ENCODE data around the gene SSH3.

Gene SSH3

DNA sequence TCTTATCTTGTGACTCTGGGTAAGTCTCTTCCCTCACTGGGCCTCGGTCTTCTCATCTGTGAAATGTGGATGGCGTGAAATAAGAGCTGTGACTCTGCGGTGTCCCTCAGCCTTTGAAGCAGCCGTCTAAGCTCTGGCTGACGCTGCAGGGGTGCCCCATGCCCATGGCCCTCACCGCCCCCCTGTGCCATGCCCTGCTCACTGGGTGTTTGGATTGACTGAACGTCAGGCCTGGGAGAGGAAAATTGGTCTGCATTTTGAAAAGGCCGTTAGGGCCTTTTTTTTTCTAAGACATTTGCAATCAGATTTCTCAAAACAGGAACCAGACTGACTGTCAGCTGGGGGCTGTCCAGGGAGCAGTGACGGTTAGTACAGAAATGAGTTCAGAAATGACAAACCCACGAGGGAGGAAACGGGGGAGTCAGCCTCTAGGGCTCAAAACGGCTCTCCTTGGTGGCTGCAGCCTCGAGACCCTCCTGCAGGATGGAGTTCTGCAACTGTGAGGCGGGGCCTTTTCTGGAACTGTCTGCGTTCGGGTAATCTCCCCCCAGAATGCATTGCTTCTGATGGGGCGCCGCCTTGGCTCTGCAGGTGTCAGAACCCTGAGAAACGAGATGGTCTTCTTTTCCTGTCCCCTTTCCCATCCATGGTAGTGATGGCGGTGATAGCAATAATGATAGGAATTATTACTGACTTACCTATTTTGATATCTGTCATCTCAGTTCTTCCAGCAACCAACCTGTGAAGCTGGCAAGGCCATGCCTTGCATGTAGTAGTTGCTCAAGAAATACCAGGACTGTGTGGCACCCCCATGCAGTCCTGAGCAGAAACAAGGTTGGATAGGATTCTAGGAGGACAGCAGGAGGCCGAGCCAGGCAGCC lies 35.0 kb upstream of the SSH3 start:
- no peak for DNase-seq

DNA sequence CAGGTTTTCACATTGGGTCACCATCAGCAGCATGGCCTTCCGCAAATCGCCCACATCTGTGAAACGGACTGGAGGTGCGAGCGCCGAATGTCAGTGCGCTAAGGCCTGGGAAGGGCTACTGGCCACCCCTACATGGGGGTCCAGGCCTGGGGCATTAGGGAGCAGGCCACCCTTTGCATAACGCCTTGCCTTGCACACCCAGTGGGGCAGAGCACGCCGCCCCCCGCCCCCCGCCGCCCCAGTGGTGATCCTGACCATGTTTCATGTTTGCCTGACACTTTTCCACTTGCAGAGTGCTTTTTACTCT lies 34.4 kb upstream of the SSH3 start:
- no peak for DNase-seq

- no peak for DNase-seq
Observed at GRCh38 chr11:67269401-67270255, 33.7 kb upstream of the SSH3 start.

GRCh38 chr11:67270256-67271204 lies 32.8 kb upstream of the SSH3 start:
- no peak for DNase-seq

DNA sequence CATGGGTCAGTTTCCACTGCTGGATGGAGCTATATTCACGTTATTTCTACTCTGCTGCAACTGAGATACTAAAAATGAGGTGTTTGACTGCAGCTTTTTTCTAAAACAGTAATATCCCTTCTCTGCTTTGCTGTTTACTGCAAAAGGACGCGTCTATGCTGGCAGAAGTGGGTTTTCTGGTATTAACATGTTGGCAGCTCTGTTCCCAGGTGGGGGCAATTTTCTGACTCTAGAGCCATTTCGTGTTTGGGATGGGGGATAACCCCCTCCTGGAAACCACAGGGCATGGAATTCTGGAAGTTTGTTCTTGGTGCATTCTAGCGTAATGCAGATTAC lies 32.2 kb upstream of the SSH3 start:
- no peak for DNase-seq

DNA sequence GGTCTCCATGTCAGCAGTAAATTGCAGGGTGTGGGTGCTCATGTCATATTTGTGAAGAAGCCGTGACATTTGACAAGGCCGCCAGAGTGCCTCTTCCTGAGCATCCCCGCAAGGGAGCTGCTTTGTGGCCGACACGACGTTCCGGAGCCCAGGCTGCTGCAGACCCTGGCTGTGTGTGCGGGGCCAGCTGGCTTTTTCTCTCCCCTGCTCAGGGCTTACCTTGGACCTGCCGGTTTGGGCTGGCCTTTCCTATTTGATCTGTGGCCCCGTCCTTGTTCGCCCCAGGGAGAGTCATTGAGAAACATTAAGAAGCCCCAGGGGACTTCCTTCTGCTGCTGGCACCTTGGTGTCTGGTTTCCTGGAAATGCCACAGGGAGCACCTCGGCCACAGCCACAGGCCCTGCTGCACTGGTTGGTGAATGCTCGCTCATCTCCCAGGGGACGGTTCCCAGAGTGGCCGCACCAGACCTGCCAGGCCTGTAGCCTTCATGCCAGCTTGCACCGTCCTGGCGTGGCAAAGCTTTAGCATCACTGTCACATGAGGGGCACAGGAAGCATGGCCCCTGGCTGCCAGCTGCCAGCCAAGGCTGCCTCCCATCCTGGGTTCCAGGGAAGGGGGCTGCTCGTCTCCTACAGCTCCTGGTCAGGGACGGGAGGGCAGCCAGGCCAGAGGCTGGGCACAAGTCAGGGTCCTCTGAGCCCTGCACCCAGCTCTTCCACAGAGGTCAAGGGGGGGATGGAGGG lies 31.6 kb upstream of the SSH3 start:
- DNase-seq: no peak

DNA sequence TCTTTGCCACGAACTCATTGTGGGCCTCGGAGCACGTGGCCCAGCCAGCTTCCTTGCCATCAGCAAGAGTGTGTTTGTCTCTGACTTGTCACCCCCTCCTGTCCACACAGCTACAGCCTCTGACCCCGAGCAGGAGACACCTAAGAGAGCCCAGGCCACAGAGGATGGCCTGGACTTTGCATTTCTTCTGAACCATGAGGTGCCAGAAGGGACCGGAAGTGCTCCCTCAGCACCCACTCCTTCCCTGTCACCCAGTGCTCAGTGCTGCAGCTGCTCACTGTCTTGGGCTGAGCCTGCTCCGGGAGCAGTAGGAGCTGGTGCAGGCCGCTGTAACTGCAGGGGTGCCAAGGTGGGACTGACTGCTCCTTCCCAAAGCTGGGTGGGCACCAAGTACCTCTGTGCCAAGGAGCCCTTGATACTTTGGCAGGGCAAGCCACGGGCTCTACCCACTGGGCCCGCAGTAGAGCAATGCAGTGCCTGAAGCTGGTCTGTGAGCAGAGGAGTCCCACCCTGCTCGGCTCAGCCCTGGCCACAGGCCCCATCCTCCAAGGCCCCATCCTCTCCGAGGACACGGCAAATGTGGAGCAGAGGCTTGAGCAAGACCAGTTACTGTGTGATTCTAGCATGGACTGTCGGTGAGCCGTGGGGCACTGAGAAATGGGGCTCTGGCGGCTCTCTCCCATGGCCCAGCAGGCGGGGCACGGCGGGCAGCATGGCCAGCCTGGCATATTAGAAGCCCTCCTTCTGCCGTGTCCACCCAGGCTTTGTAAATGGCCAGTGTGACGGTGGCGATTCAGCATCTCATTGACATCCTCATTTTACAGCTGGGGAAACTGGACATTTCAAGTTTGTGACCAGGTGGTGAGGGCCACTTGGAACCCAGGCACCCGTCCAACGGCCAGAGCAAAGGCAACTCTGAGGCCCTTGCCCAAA lies 30.7 kb upstream of the SSH3 start:
- DNase-seq: no peak

DNA sequence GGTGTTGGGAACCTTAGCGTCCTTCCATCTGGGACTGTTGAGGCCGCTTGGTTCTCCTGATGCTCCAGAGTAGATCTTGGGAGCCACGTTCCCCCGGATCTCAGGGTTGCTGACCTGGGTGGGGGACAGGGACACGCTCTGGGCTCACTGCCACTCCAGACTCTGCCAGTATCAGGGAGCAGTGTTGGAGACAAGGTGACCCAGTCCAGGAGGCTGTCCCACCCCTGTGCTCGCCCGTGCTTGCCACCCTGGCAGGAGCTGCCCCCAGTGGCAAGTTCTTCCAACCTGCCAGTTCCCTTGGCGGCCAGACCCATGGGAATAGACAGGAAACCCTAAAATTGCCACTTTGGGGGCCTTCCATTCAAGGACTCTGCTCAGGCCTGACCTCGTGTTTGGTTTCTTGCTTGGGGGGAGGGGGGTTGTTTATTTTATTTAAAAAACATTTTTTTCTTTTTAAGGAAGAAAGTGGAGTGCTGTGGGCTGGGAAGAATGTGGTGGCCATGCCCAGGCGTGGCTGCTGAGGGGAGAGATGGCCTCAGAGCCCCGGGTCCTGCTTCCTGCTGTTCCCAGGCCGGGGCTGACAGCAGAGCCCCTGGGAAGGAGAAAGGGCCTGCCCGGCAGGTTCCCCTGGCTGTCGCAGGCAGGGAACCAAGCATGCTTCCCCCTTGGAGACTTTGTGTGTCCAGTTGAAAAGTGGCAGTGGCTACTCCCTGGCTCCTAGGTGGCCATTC lies 29.9 kb upstream of the SSH3 start:
- DNase-seq: no peak

GRCh38 chr11:67274768-67275605 lies 28.3 kb upstream of the SSH3 start:
- DNase-seq: no peak

GRCh38 chr11:67275606-67276409 lies 27.5 kb upstream of the SSH3 start:
- DNase-seq: no peak

- DNase-seq: no peak
Observed at GRCh38 chr11:67276781-67277230, 26.5 kb upstream of the SSH3 start.

GRCh38 chr11:67277231-67277961 lies 25.9 kb upstream of the SSH3 start:
- DNase-seq: no peak

- DNase-seq: no peak
Observed at GRCh38 chr11:67278135-67278938, 25.0 kb upstream of the SSH3 start.

DNA sequence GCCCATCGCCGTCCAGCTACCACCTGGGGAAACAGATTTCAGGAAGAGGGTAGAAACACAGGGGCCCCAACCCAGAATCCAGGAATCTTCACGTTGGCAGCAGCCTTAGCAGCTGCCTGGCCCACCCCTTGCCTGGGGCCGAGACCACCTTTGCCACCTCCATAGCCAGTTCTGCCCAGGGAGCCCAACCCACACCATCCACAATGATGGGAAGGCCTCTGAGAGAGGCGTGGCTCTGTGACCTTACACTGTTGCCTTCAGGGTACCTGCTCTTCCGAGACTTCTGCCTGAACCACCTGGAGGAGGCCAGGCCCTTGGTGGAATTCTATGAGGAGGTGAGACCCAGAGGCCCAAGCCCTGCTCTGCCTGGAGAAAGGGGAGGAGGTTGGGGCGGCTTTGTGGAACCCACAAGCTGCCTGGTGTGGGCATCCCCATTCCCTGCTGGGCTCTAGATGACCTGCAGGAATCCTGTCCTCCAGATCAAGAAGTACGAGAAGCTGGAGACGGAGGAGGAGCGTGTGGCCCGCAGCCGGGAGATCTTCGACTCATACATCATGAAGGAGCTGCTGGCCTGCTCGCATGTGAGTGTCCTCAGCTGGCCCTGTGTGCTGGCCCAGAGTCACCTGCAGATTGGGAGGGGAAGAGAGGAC lies 24.3 kb upstream of the SSH3 start:
- no peak for DNase-seq

DNA sequence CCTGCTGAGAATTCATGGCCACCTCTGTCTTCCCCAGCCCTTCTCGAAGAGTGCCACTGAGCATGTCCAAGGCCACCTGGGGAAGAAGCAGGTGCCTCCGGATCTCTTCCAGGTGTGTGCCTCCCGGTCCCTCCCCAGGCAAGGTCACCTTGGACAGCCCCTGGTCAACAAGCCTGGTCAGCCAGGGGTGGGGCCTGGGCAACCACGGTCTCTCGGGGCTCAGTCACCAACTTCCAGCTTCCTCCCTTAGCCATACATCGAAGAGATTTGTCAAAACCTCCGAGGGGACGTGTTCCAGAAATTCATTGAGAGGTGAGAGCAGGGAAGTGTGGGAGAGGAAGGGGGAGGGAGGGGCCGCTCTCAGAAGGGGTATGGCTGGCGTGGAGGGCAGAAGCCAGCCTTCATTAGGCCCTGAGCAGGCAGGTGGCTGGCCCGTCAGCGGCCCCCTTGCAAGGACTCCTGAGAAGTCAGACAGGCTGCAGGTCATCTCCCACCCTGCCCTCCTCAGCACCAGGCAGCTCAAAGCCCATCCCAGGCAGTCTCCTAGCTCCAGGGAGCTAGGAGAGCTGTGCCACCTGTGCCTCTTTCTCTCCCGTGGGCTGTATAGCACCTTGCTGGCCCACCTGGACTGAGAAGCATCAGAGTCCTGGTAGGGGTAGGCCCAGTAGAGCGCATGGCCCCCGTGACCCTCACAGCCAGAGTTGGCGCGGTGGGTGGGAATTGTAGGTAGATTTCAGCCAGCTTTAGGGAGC lies 23.6 kb upstream of the SSH3 start:
- no peak for DNase-seq

DNA sequence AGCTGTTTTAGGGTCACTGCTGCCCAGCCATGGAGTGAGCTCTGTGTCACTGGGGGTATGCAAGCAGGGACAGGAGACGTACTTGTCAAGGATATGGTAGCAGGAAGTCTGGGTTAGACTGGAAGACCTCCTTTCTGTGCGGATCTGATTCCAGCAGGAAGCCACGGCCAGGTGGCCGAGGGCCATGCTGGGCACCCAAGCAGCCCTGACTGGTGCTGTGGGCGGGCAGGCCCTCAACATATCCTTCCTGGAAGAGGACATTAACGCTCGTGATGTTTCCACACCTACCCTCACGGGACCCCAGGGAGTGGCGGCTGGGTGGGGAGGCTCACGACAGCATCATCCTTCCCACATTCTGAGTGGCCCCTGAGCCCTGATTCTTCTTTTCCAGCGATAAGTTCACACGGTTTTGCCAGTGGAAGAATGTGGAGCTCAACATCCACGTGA lies 23.0 kb upstream of the SSH3 start:
- DNase-seq: no peak
